GM23338 (cell line): ENCODE measurements around the gene BECN2. TPM values are rescaled to one million over a fixed set of nuclear protein-coding genes. Genes with fewer than 3 reads are reported as not detected.

Experiments
- ATAC-seq: fragments of 200-7000 bp; cut with Tn5 transposase; 3 replicates; pipeline ENCODE4 v1.9.1; 2020
- DNase-seq: peaks from one replicate; pipeline ENCODE4 v3.0.0-alpha.2; 2015; ENCODE audit warnings: low spot score
- H2AFZ ChIP-seq: fragments of 200-600 bp; sonication (generic); 2 replicates; pipeline ENCODE4 v1.8.0; 2016; ENCODE audit warnings: antibody characterized with exemption, mild to moderate bottlenecking, moderate library complexity
- H3F3A ChIP-seq: fragments of 200-600 bp; sonication (generic); replicated peaks from 2 replicates; pipeline ENCODE4 v1.8.0; 2017; ENCODE audit warnings: antibody characterized with exemption, mixed run types, low read depth
- H3K27ac ChIP-seq: fragments of 200-600 bp; sonication (generic); 2 replicates; pipeline ENCODE4 v1.6.1; 2016; ENCODE audit warnings: low read depth
- H3K27me3 ChIP-seq: fragments of 200-600 bp; sonication (generic); 2 replicates; pipeline ENCODE4 v1.8.0; 2016; ENCODE audit warnings: mild to moderate bottlenecking, mixed run types, moderate library complexity; ENCODE audit not compliant: insufficient read depth
- H3K36me3 ChIP-seq: fragments of 200-600 bp; sonication (generic); 2 replicates; pipeline ENCODE4 v1.8.0; 2016; ENCODE audit warnings: mild to moderate bottlenecking; ENCODE audit not compliant: insufficient read depth
- H3K4me1 ChIP-seq: fragments of 200-600 bp; sonication (generic); 2 replicates; pipeline ENCODE4 v1.8.0; 2016; ENCODE audit warnings: mild to moderate bottlenecking, moderate library complexity; ENCODE audit not compliant: insufficient read depth
- H3K4me2 ChIP-seq: fragments of 200-600 bp; sonication (generic); 2 replicates; pipeline ENCODE4 v1.7.1; 2017; ENCODE audit warnings: mixed run types
- H3K4me3 ChIP-seq: fragments of 200-600 bp; sonication (generic); 2 replicates; pipeline ENCODE4 v1.6.1; 2016; ENCODE audit warnings: mixed run types
- H3K79me2 ChIP-seq: fragments of 200-600 bp; sonication (generic); replicated peaks from 2 replicates; pipeline ENCODE4 v1.8.0; 2017; ENCODE audit warnings: mild to moderate bottlenecking; ENCODE audit not compliant: insufficient read depth
- H3K9me2 ChIP-seq: fragments of 200-600 bp; sonication (generic); 2 replicates; pipeline ENCODE4 v1.8.0; 2017; ENCODE audit not compliant: insufficient read depth
- H4K20me1 ChIP-seq: fragments of 200-600 bp; sonication (generic); replicated peaks from 2 replicates; pipeline ENCODE4 v1.8.0; 2017; ENCODE audit warnings: mild to moderate bottlenecking; ENCODE audit not compliant: insufficient read depth
- H3K27ac Mint-ChIP-seq: 2 replicates; pipeline ENCODE4 v1.8.0; 2020; ENCODE audit warnings: inconsistent platforms, mild to moderate bottlenecking, moderate library complexity, mixed read lengths
- H3K27me3 Mint-ChIP-seq: 3 replicates; pipeline ENCODE4 v1.8.0; 2022; ENCODE audit warnings: low read depth, mild to moderate bottlenecking, moderate library complexity, mixed read lengths, inconsistent platforms; ENCODE audit not compliant: insufficient read depth, poor library complexity
- H3K36me3 Mint-ChIP-seq: 3 replicates; pipeline ENCODE4 v1.8.0; 2021; ENCODE audit warnings: low read depth, mild to moderate bottlenecking, inconsistent platforms, moderate library complexity, mixed read lengths
- H3K4me1 Mint-ChIP-seq: 3 replicates; pipeline ENCODE4 v1.8.0; 2020; ENCODE audit warnings: mild to moderate bottlenecking, inconsistent platforms, mixed read lengths
- H3K4me3 Mint-ChIP-seq: 3 replicates; pipeline ENCODE4 v1.8.0; 2021; ENCODE audit warnings: moderate library complexity, mild to moderate bottlenecking, inconsistent platforms, mixed read lengths
- H3K9me3 Mint-ChIP-seq: 3 replicates; pipeline ENCODE4 v1.8.0; 2020; ENCODE audit warnings: moderate library complexity, mild to moderate bottlenecking, inconsistent platforms, mixed read lengths
- CREB1 ChIP-seq: fragments of 250-450 bp; sonication (Bioruptor Pico); IDR thresholded peaks from 2 replicates; pipeline ENCODE4 v1.5.0; 2020; ENCODE audit warnings: low read depth, mild to moderate bottlenecking, moderate library complexity
- EZH2 ChIP-seq: fragments of 200-600 bp; sonication (generic); IDR thresholded peaks from one replicate; pipeline ENCODE4 v1.8.0; 2017; ENCODE audit warnings: antibody characterized with exemption, mild to moderate bottlenecking, low read depth; ENCODE audit not compliant: unreplicated experiment
- EZH2phosphoT487 ChIP-seq: fragments of 200-600 bp; sonication (generic); IDR thresholded peaks from one replicate; pipeline ENCODE4 v1.8.1; 2018; ENCODE audit warnings: antibody characterized with exemption; ENCODE audit not compliant: unreplicated experiment
- JUNB ChIP-seq: IDR thresholded peaks from one replicate; pipeline ENCODE4 v1.6.1; 2016; ENCODE audit warnings: antibody characterized with exemption; ENCODE audit not compliant: unreplicated experiment
- NANOG ChIP-seq: IDR thresholded peaks from 2 replicates; pipeline ENCODE4 v1.6.1; 2016; ENCODE audit warnings: antibody characterized with exemption, borderline replicate concordance
- POLR2AphosphoS5 ChIP-seq: IDR thresholded peaks from 2 replicates; pipeline ENCODE4 v1.6.1; 2016; ENCODE audit warnings: antibody characterized with exemption, low read depth
- STAT1 ChIP-seq: IDR thresholded peaks from one replicate; pipeline ENCODE4 v1.6.1; 2016; ENCODE audit warnings: antibody characterized with exemption; ENCODE audit not compliant: unreplicated experiment
- ZNF114 ChIP-seq: fragments of 250-450 bp; sonication (Bioruptor Pico); IDR thresholded peaks from 2 replicates; pipeline ENCODE4 v1.5.0; 2020; ENCODE audit warnings: mild to moderate bottlenecking, moderate library complexity
- ZNF331 ChIP-seq: fragments of 250-450 bp; sonication (Bioruptor Pico); IDR thresholded peaks from 2 replicates; pipeline ENCODE4 v1.5.0; 2020; ENCODE audit warnings: low read depth, mild to moderate bottlenecking, moderate library complexity
- polyA plus RNA-seq: library from polyadenylated mRNA; unstranded; fragments of >200 nt; fragmentation: Nextera tagmentation; extraction: Ambion mirVana; gene quantifications from 2 replicates; pipeline ENCODE4 v1.2.1, GENCODE V29; 2016
- total RNA-seq: library from RNA; depleted of rRNA; stranded (reverse); fragments of >200 nt; shearing (Covaris generic); gene quantifications from 2 replicates; pipeline ENCODE4 v1.2.3, GENCODE V29; 2014
- TF ChIP-seq, protein P1 (sequence below): fragments of 250-450 bp; sonication (Bioruptor Pico); IDR thresholded peaks from 2 replicates; pipeline ENCODE4 v1.5.0; 2020; ENCODE audit warnings: mild to moderate bottlenecking, moderate library complexity
- TF ChIP-seq, protein P2 (sequence below): IDR thresholded peaks from 2 replicates; pipeline ENCODE4 v1.6.1; 2016; ENCODE audit warnings: antibody characterized with exemption
- TF ChIP-seq, protein P3 (sequence below): IDR thresholded peaks from one replicate; pipeline ENCODE4 v1.6.1; 2018; ENCODE audit warnings: antibody characterized with exemption; ENCODE audit not compliant: unreplicated experiment
- TF ChIP-seq, protein P4 (sequence below), 2 experiments: fragments of 200-600 bp in 1 of 2; sonication (generic) in 1 of 2; conservative IDR thresholded peaks; 2 replicates each; pipeline versions ENCODE4 v1.5.1 to v1.6.1; 2016 to 2017; ENCODE audit warnings: antibody characterized with exemption in 2 of 2, low read depth in 2 of 2, mild to moderate bottlenecking in 2 of 2, moderate library complexity in 1 of 2

BECN2 gene
- total and polyA plus RNA-seq, 2 experiments from 2014 or later = not detected

DNA sequence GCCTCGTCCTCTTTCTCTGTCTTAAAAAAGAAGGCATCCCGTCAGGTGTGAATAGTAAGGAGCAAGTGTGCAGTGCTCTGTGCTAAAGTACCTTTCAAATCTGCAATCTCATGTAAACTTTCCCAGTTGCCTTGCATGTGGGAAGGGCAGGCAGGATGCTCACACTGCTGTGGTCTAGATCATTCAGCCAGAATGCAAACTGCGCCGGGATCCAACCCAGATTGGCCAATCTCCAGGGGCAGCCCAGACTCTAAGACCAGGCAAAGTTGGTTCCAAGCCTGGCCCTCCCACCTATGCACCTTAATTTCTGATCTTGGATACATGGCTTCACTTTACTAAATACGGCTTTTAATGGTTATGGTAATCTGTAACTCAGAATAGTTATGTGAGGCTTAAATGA lies 44.5 kb downstream of the BECN2 start:
- H3F3A ChIP-seq = no peaks in the 10 kb centered on the region
- H3K4me3 Mint-ChIP-seq = no peak overlapping the region
- no peaks in the 10 kb centered on the region for H3K36me3 Mint-ChIP-seq
- H4K20me1 ChIP-seq = no peaks in the 10 kb centered on the region
- no peak overlapping the region for H3K4me3 ChIP-seq
- TF ChIP-seq, protein P1, sequence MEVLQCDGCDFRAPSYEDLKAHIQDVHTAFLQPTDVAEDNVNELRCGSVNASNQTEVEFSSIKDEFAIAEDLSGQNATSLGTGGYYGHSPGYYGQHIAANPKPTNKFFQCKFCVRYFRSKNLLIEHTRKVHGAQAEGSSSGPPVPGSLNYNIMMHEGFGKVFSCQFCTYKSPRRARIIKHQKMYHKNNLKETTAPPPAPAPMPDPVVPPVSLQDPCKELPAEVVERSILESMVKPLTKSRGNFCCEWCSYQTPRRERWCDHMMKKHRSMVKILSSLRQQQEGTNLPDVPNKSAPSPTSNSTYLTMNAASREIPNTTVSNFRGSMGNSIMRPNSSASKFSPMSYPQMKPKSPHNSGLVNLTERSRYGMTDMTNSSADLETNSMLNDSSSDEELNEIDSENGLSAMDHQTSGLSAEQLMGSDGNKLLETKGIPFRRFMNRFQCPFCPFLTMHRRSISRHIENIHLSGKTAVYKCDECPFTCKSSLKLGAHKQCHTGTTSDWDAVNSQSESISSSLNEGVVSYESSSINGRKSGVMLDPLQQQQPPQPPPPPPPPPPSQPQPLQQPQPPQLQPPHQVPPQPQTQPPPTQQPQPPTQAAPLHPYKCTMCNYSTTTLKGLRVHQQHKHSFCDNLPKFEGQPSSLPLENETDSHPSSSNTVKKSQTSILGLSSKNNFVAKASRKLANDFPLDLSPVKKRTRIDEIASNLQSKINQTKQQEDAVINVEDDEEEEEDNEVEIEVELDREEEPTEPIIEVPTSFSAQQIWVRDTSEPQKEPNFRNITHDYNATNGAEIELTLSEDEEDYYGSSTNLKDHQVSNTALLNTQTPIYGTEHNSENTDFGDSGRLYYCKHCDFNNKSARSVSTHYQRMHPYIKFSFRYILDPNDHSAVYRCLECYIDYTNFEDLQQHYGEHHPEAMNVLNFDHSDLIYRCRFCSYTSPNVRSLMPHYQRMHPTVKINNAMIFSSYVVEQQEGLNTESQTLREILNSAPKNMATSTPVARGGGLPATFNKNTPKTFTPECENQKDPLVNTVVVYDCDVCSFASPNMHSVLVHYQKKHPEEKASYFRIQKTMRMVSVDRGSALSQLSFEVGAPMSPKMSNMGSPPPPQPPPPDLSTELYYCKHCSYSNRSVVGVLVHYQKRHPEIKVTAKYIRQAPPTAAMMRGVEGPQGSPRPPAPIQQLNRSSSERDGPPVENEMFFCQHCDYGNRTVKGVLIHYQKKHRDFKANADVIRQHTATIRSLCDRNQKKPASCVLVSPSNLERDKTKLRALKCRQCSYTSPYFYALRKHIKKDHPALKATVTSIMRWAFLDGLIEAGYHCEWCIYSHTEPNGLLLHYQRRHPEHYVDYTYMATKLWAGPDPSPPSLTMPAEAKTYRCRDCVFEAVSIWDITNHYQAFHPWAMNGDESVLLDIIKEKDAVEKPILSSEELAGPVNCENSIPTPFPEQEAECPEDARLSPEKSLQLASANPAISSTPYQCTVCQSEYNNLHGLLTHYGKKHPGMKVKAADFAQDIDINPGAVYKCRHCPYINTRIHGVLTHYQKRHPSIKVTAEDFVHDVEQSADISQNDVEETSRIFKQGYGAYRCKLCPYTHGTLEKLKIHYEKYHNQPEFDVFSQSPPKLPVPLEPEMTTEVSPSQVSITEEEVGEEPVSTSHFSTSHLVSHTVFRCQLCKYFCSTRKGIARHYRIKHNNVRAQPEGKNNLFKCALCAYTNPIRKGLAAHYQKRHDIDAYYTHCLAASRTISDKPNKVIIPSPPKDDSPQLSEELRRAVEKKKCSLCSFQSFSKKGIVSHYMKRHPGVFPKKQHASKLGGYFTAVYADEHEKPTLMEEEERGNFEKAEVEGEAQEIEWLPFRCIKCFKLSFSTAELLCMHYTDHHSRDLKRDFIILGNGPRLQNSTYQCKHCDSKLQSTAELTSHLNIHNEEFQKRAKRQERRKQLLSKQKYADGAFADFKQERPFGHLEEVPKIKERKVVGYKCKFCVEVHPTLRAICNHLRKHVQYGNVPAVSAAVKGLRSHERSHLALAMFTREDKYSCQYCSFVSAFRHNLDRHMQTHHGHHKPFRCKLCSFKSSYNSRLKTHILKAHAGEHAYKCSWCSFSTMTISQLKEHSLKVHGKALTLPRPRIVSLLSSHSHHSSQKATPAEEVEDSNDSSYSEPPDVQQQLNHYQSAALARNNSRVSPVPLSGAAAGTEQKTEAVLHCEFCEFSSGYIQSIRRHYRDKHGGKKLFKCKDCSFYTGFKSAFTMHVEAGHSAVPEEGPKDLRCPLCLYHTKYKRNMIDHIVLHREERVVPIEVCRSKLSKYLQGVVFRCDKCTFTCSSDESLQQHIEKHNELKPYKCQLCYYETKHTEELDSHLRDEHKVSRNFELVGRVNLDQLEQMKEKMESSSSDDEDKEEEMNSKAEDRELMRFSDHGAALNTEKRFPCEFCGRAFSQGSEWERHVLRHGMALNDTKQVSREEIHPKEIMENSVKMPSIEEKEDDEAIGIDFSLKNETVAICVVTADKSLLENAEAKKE (CRISPR knock-in tag) = no peak
- TF ChIP-seq STAT1 = no peak
- TF ChIP-seq, protein P2, sequence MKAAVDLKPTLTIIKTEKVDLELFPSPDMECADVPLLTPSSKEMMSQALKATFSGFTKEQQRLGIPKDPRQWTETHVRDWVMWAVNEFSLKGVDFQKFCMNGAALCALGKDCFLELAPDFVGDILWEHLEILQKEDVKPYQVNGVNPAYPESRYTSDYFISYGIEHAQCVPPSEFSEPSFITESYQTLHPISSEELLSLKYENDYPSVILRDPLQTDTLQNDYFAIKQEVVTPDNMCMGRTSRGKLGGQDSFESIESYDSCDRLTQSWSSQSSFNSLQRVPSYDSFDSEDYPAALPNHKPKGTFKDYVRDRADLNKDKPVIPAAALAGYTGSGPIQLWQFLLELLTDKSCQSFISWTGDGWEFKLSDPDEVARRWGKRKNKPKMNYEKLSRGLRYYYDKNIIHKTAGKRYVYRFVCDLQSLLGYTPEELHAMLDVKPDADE = no peak
- no peak for TF ChIP-seq ZNF331 (CRISPR knock-in tag)
- TF ChIP-seq, protein P3, sequence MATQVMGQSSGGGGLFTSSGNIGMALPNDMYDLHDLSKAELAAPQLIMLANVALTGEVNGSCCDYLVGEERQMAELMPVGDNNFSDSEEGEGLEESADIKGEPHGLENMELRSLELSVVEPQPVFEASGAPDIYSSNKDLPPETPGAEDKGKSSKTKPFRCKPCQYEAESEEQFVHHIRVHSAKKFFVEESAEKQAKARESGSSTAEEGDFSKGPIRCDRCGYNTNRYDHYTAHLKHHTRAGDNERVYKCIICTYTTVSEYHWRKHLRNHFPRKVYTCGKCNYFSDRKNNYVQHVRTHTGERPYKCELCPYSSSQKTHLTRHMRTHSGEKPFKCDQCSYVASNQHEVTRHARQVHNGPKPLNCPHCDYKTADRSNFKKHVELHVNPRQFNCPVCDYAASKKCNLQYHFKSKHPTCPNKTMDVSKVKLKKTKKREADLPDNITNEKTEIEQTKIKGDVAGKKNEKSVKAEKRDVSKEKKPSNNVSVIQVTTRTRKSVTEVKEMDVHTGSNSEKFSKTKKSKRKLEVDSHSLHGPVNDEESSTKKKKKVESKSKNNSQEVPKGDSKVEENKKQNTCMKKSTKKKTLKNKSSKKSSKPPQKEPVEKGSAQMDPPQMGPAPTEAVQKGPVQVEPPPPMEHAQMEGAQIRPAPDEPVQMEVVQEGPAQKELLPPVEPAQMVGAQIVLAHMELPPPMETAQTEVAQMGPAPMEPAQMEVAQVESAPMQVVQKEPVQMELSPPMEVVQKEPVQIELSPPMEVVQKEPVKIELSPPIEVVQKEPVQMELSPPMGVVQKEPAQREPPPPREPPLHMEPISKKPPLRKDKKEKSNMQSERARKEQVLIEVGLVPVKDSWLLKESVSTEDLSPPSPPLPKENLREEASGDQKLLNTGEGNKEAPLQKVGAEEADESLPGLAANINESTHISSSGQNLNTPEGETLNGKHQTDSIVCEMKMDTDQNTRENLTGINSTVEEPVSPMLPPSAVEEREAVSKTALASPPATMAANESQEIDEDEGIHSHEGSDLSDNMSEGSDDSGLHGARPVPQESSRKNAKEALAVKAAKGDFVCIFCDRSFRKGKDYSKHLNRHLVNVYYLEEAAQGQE = no peak
- TF ChIP-seq JUNB = no peak
- no peak for TF ChIP-seq NANOG
- no peak for TF ChIP-seq EZH2phosphoT487
- TF ChIP-seq EZH2 = no peak
- TF ChIP-seq, protein P4, sequence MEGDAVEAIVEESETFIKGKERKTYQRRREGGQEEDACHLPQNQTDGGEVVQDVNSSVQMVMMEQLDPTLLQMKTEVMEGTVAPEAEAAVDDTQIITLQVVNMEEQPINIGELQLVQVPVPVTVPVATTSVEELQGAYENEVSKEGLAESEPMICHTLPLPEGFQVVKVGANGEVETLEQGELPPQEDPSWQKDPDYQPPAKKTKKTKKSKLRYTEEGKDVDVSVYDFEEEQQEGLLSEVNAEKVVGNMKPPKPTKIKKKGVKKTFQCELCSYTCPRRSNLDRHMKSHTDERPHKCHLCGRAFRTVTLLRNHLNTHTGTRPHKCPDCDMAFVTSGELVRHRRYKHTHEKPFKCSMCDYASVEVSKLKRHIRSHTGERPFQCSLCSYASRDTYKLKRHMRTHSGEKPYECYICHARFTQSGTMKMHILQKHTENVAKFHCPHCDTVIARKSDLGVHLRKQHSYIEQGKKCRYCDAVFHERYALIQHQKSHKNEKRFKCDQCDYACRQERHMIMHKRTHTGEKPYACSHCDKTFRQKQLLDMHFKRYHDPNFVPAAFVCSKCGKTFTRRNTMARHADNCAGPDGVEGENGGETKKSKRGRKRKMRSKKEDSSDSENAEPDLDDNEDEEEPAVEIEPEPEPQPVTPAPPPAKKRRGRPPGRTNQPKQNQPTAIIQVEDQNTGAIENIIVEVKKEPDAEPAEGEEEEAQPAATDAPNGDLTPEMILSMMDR (conservative IDR thresholded peaks at IDR 0.05; ENCODE audit: low read depth in 2 of 2) = no peak
- no peak for TF ChIP-seq POLR2AphosphoS5
- TF ChIP-seq CREB1 (CRISPR knock-in tag) = no peak
- TF ChIP-seq ZNF114 = no peak
- 0 out of 2 replicates have a peak overlapping the region, but pooled peaks have one; percentile 87 for H2AFZ ChIP-seq
- H3K27ac ChIP-seq = 0 out of 2 replicates have a peak overlapping the region, but pooled peaks have one; percentile 7
- H3K27ac Mint-ChIP-seq = no peak overlapping the region
- H3K4me2 ChIP-seq = no peak overlapping the region
- no peaks in the 10 kb centered on the region for H3K9me2 ChIP-seq
- H3K27me3 ChIP-seq = no peaks in the 10 kb centered on the region
- peaks cover 16% of the 10 kb centered on the region for H3K4me1 Mint-ChIP-seq
- H3K9me3 Mint-ChIP-seq = no peaks in the 10 kb centered on the region; the same call in 2 of the 3 replicates
- H3K79me2 ChIP-seq = no peaks in the 10 kb centered on the region
- no peaks in the 10 kb centered on the region for H3K36me3 ChIP-seq
- peaks cover 8% of the 10 kb centered on the region for H3K27me3 Mint-ChIP-seq
- H3K4me1 ChIP-seq = peaks cover 11% of the 10 kb centered on the region
- ATAC-seq (no peak), DNase-seq (no peak)
